ENCODE data around the gene LCN15.
A peak's percentile ranks its signal among the peaks of the same experiment; 100 is the strongest.
"Not testable (repeated sequence)": the region's sequence is repeated elsewhere in the genome, so short reads cannot be mapped to it uniquely, and the experiment has no call there.

The LCN15 gene

DNA sequence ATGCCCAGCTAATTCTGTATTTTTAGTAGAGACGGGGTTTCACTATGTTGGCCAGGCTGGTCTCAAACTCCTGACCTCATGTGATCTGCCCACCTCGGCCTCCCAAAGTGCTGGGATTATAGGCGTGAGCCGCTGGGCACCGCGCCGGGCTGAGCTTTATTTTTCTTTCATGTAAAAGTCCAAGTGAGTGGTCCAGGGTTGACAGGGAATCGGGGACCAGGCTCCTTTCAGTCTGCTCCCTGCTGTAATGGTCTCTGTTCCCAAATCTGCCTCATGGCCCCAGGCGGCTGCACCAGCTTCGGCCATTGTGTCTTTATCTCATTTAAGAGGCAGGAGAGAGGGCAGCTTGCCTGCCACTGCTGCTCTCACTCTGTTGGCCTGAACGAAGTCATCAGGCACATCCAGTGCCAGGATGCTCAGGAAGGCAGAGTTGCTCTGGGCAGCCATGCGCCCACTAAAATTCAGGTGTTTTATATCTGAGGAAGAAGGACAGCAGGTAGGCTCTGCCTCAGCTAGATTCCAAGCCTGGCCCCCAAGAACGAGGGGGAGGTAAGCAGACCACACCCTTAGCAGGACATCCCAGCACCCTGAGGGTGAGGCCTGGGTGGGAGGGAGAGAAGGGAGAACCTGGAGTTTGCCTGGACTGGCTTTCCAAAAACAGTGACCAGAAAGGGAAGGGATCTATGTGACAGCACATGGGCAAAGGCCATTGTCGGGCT is 30.1 kb upstream of the LCN15 start:
- no peak for DNase-seq (ENCODE audit: low read depth in 2 of 2)

DNA sequence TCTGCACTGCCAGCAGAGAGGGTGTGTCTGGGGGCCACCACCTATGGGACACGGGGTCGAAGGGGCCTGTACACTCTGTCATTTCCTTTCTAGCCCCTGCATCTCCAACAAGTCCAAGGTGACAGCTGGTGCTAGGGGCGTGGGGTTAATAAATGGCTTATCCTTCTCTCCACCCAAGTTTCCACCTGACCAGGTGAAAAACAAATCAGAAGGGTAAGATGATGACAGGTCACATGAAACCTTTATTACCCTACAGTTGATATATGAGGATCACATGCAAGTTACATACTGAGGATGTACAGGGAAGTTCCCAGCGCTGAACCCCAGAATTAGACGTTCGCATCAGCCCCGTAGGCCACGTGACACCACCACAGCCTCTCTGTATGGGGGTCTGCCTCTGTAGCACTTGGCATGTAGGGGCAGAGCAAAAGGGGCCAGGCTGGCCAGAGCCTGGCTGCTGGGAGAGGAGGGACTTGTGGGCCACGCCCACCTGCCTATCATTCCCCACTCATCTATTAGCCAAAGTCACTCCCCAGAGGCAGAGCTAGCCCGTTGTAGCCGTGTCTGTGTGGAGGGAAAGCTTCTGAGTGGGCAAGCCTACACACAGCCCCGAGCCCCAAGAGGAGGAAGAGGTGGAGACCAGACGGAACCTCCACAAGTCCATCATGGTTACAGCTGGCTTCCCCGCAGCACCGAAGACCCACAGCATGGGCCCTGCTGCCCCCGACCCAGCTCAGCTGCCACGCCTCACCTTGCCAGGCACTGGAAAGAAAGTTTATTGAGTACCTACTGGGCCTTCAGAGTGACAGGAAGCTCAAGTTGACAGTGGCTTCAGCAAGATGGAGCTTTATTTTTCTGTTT is 29.0 kb upstream of the LCN15 start:
- no peak for DNase-seq (ENCODE audit: low read depth in 2 of 2)

DNA sequence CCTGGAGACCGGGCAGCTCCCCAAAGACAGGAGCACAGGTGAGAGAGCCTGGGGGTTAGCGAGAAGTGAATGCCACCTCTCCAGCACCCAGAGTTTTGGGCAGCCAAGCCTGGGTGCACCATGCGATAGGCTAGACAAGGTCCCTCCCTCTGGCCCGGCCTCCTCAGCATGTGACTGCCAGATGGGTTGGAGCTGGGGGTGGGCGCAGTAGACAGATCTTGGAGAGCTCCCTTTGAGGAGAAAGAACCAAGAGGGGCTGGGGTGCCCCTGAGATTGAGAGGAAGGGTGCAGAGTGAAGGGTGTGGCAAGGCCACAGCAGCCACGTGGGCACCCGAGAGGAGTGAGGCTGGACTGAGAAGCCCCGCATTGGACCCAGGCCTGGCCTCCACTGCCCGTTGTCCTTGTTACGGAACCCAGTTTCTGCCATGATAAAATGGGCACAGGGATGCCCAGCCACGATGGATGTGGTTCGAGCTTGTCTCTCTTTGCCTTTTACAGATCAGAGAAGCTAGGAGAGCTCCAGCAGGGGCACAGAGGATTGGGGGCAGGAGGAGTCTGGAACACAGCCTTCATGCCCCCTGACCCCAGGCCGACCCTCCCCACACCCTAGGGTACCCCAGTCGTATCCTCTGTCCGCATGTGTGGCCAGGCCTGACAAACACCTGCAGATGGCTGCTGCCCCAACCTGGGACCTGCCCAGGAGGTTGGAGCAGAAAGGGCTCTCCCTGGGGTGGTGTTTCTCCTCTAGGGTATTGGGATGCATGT is 28.2 kb upstream of the LCN15 start:
- no peak for DNase-seq (ENCODE audit: low read depth in 2 of 2)

DNA sequence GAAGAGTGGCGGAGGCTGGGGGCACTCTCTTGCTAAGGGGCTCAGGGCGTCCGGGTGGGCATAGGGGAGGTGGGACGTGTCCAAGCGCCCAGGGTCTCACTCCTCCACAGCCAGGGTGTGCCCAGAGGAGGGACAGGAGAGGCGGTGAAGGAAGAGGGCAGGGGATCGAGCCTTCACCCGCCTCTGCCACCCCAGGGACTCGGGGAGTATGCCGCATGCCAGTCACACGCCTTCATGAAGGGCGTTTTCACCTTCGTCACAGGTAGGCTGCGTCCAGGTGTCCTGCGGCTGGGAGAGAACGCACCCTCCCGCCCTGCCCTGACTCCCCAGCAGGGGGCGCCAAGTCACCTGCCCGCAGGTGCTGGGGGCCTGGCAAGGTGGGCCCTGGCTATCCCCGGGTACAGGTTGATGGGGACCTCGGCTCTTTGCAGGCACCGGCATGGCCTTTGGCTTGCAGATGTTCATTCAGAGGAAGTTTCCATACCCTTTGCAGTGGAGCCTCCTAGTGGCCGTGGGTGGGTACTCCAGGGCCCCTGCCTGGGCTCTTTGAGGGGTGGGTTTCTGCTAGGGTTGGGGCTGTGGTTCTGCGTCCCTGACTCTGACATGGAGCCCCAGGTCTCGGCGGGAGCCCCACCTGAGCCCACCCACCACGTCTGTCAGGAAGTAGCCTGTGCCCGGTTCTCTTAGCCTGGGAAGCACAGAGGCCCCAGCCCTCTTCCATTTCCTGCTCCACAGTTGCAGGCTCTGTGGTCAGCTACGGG is 27.4 kb upstream of the LCN15 start:
- peak; percentile 51 to 54 for DNase-seq (ENCODE audit: low read depth in 2 of 2)

DNA sequence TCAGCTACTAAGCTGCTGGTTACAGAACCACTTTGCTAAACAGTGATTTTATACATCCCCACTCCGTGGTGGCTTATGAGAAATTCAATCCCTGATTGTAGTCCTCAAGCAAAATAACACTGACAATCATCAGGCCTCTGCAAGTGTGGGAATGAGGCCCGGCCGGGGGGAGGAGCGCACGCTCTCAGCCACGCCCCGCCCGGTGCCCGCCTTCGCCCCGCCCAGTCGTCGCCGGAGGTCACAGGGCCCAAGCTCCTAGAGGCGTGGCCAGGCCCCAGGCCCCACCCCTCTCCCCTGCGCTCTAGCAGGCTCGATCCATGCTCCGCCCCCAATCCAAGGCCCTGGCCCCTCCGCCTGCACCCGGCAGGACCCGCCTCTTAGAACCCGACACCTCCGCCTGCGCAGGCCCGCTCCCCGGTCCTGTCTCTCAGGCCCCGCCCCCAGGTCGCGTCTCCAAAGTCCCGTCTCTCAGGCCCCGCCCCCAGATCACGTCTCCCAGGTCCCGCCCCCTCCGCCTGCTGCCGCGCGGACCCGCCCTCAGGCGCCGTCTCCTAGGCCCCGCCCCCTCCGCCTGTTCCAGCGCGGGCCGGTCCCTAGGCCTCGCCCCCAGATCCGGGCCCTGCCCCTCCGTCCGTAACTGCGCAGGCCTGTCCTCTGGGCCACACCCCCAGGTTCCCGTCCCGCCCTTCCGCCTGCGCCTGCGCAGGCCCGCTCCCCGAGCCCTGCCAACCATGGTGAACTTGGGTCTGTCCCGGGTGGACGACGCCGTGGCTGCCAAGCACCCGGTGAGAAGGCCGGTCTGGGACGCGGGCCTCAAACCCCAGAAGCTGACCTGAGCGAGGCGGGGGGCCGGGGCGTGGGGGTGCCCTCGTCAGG is 26.6 kb upstream of the LCN15 start, which contains the start of gene TMEM141:
TMEM141 (plus strand) TSS at position 705 of the 876 bp plus-strand sequence; CDS start at position 732, 27 bp downstream.
- DNase-seq (ENCODE audit: low read depth in 2 of 2) = peak; percentile 100

DNA sequence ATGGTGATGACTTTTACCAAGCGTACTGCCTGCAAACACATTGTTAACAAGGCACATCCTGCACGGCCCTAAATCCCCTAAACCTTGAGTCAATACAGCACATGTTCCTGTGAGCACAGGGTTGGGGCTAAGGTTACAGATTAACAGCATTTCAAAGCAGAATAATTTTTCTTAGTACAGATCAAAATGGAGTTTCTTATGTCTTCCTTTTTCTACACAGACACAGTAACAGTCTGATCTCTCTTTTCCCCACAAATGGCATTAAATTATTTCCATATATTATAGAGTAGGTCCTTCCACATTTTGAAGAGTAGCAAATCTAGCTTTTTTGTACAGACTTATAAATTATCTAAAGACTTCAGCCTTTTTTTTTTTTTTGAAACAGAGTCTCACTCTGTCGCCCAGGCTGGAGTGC is 25.2 kb upstream of the LCN15 start:
- DNase-seq (ENCODE audit: low read depth in 2 of 2) = no peak

DNA sequence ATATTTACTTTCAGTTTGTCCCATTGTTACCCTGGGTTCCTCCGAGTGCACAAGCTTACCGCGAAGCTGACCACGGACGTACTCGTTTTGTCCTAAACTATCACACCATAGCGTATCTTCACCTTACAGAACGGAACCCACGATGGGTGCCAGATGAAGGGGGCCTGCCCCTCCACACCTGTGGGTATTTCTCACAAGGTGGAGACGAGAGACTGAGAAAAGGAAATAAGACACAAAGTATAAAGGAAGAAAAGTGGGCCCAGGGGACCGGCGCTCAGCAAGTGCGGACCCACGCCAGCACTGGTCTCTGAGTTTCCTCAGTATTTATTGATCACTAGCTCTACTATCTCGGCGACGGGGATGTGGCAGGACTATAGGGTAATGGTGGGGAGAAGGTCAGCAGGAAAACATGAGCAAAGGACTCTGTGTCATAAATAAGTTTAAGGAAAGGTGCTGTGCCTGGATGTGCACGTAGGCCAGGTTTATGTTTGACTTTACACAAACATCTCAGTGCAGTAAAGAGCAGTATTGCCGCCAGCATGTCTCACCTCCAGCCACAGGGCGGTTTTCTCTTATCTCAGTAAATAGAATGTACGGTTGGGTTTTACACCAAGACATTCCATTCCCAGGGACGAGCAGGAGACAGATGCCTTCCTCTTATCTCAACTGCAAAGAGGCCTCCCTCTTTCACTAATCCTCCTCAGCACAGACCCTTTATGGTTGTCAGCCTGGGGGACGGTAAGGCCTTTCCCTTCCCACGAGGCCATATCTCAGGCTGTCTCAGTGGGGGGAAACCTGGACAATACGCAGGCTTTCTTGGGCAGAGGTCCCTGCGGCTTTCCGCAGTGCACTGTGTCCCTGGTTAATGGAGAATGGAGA is 24.6 kb upstream of the LCN15 start:
- DNase-seq (ENCODE audit: low read depth in 2 of 2) = not testable (repeated sequence)

DNA sequence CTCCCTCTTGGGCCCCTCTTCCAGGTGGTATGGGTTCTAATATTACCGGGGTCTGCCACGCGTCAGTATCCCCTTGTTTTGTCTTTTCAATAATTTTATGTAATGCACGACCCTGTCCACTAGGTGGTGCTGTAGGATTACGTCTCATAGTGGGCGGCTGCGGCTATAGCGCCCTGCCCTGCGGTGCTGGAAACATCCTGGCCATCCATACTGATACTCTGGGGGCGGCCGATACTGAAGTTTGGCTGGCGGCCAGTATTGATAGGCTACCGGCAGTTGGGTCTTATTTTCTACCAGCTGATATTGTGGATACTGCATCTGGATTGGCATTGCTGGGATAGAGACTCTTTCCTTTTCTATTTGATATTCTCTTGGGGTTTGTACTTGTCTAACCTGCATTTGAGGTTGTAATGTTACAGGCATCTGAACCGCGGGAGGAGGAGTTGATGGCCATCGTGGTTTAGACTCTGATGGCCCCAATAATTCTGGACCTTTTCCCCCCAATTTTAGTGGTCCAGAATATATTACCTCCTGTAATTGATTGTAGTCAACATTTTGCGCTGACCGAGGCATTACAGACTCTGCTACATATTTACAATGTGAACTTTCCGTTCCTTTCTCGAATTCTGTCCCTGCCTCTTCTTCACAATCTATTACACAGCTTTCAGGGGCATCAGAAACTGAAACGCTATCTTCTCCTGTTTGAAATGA is 23.5 kb upstream of the LCN15 start:
- peak; percentile 56 to 66 for DNase-seq (ENCODE audit: low read depth in 2 of 2)

DNA sequence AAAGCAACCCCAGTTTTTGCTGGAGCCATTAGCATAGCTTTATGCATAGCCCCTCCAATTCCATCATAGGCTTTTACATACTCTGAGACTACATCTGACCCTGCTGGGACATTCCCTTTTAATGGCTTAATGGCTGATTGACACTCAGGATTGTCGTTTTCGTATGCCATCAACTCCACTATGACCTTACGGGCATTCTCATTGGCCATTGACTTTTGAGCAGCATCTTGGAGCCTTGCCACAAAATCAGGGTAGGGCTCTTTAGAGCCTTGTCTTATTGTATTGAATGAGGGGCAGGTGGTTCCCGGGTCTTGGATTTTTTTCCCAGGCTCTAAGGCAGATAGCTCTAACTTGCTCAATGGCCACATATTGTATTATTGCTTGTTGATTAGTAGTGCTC is 22.7 kb upstream of the LCN15 start:
- DNase-seq (ENCODE audit: low read depth in 2 of 2) = not testable (repeated sequence)

DNA sequence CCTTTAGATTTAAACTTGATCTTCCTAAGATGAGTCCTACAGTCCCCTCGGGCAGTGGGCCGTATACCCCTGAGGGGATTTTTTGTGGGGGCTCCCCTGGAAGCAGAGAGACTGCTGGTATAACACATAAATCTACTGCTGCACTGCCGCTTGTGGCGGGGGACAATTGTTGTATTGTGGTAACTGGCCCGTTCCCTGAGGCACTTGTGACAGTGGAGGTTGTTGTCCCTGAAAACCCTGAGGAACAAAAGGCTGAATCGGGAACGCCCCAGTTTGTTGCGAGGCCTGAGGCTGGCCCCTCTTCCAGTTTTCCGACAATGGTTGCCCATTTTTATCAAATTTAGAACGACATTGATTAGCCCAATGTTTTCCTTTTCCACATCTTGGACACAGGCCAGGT is 22.1 kb upstream of the LCN15 start:
- DNase-seq (ENCODE audit: low read depth in 2 of 2) = no peak

DNA sequence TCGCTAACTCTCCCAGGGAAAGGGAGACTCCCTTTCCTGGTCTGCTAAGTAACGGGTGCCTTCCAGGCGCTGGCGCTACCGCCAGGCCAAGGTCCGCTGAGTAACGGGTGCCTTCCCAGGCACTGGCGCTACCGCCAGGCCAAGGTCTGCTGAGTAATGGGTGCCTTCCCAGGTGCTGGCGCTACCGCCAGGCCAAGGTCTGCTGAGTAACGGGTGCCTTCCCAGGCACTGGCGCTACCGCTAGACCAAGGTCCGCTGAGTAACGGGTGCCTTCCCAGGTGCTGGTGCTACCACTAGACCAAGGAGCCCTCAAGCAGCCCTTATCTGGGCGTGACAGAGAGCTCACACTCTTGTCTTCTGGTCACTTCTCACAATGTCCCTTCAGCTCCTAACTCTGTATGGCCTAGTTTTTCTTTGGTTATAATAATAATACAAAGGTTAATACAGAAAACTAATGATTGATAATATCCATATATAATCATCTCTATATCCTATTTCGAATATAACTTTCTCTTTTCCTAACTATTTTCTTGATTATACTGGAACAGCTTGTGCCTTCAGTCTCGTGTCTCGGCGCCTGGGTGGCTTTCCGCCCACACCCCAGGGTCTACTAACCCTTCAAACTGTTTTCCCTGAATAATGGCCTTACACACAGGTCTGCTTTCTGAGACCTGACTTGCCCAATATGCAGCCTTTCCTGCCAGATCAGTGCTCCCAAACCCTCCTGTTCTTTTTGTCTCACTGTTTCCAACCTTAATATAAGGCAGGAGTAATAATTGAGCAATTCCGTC is 21.4 kb upstream of the LCN15 start:
- not testable (repeated sequence) for DNase-seq (ENCODE audit: low read depth in 2 of 2)

DNA sequence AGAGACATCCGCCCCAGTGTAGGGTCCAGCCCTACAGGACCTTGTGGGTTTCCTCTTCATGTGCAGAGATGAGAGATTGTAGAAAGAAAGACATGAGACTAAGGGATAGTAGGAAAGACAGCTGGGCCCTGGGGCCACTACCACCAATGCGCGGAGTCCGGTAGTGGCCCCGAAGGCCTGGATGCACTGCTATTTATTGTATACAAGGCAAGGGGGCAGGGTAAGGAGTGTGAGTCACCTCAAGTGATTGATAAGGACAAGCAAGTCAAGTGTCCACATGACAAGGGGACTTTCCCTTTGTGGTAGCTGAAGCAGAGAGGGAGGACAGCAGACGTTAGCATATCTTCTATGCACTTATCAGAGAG is 20.7 kb upstream of the LCN15 start:
- DNase-seq (ENCODE audit: low read depth in 2 of 2) = no peak

DNA sequence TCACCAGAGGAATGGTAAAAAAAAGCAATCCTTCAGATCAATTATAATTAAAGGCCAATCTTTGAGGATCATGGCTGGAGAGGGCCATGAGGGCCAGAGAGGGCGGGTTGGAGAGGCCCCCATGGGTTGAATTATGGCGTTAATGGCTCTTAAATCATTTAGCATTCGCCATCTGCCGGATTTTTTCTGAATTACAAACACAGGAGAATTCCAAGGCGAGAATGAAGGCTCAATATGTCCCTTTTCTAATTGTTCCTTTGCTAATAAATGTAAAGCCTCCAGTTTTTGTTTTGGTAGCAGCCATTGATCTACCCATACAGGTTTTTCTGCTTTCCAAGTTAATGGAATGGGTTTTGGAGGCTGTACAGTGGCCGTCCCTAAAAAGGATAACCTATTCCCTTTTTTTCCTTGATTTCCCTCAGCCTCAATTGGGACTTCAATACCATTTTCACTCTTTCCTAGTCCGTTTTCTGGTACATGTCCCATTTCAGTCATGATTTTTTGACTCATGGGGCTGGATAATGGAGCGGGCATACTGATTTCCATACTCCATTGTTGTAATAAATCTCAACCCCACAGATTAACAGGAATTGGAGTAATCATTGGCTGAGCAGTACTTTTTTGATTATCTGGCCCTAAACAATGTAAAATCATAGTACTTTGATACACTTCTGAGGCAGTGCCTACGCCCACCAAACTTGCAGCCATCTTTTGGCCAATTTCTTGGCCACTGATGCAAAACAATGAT is 20.1 kb upstream of the LCN15 start:
- no peak for DNase-seq (ENCODE audit: low read depth in 2 of 2)

DNA sequence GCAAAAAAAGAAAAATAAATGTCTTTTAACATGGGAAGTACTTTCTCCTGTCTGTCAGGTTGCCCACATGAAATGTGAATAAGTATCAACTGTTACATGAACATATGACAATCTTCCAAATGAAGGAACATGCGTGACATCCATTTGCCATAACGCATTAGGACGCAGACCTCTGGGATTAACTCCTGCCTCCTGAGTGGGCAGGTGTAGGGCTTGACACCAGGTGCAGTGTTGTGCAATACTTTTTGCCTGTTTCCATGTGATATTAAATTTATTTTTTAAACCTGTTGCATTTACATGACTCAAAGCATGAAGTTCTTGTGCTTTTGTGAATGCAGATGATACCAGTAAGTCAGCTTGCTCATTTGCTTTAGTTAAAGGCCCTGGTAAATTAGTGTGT is 18.1 kb upstream of the LCN15 start:
- DNase-seq (ENCODE audit: low read depth in 2 of 2) = no peak

DNA sequence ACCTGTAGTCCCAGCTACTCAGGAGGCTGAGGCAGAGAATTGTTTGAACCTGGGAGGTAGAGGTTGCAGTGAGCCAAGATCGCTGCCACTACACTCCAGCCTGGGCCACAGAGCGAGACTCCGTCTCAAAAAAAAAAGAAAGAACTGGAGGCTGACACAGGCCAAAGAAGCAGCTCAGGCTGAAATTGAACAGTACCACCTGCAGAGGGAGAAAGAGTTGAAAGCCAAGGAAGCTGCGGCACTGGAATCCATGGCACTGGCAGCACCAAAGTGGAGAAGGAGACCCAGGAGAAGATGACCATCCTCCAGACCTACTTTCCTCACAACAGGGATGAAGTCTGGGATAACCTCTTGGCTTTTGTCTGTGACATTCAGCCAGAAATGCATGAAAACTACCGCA is 15.5 kb upstream of the LCN15 start:
- no peak for DNase-seq (ENCODE audit: low read depth in 2 of 2)

DNA sequence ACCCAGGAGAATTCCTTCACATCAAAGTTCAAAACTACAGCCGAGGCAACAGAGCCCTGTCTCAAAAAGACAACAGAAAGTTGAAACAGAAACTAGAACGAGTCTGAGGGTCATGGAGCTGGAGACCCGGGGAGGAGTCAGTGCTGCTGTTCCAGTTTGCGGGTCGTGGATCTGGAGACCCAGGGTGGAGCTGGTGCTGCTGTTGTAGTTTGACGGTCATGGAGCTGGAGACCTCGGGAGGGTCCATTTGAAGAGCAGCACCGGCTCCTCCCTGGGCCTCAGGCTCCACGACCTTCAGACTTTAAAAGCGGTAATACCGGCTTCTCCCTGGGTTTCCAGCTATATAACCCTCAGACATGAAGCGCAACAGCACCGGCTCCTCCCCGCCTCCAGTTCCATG is 13.0 kb upstream of the LCN15 start:
- no peak for DNase-seq (ENCODE audit: low read depth in 2 of 2)

DNA sequence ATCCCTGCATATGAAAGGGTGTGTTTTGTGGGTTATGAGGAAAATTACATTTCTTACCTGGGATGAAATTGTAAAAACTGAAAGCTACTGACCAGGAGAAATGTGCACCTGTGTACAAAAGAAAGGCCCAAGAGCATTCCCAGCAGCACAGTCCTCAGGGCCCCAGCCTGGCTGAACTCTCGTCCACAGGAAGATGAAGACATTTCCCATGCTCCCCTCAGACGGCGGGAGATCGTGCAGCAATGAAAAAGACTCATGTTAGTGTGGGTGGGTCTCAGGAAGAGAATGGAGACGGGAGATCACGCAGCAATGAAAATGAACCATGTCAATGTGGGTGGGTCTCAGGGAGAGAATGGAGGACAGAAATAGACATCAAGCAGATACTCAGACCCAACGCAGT is 12.6 kb upstream of the LCN15 start:
- no peak for DNase-seq (ENCODE audit: low read depth in 2 of 2)
